SK-N-MC (cell line): ENCODE data around the gene CFAP45.

Source experiments
- DNase-seq: peaks from one replicate; pipeline ENCODE4 v3.0.0-alpha.2; 2011; ENCODE audit warnings: low read depth, low spot score
- H3K27ac ChIP-seq: fragments of 200-600 bp; sonication (generic); 2 replicates; pipeline ENCODE4 v1.5.1; 2016; ENCODE audit warnings: mixed run types
- H3K36me3 ChIP-seq: fragments of 200-600 bp; sonication (generic); 2 replicates; pipeline ENCODE4 v1.6.1; 2017; ENCODE audit warnings: antibody characterized with exemption, low read length, mixed read lengths; ENCODE audit not compliant: insufficient read depth
- H3K4me3 ChIP-seq: fragments of 200-600 bp; sonication (generic); 2 replicates; pipeline ENCODE4 v1.5.1; 2016
- H3K9ac ChIP-seq: fragments of 200-600 bp; sonication (generic); 2 replicates; pipeline ENCODE4 v1.8.0; 2017; ENCODE audit warnings: mixed run types, mixed read lengths; ENCODE audit not compliant: insufficient read length
- H3K9me3 ChIP-seq: fragments of 200-600 bp; sonication (generic); 2 replicates; pipeline ENCODE4 v1.6.1; 2017; ENCODE audit warnings: low read depth, mild to moderate bottlenecking, antibody characterized with exemption, low read length, moderate library complexity, mixed read lengths
- EZH2 ChIP-seq: fragments of 200-600 bp; sonication (generic); IDR thresholded peaks from one replicate; pipeline ENCODE4 v1.6.1; 2017; ENCODE audit warnings: antibody characterized with exemption
- FOXP2 ChIP-seq: optimal IDR thresholded peaks from 2 replicates; pipeline ENCODE3; 2011; ENCODE audit warnings: mild to moderate bottlenecking, moderate library complexity; ENCODE audit not compliant: insufficient read depth; ENCODE audit errors: extremely low read length, control extremely low read depth
- POLR2AphosphoS5 ChIP-seq: IDR thresholded peaks from 2 replicates; pipeline ENCODE4 v1.6.1; 2012; ENCODE audit warnings: mild to moderate bottlenecking, low read depth, low read length, borderline replicate concordance

CFAP45 gene

DNA sequence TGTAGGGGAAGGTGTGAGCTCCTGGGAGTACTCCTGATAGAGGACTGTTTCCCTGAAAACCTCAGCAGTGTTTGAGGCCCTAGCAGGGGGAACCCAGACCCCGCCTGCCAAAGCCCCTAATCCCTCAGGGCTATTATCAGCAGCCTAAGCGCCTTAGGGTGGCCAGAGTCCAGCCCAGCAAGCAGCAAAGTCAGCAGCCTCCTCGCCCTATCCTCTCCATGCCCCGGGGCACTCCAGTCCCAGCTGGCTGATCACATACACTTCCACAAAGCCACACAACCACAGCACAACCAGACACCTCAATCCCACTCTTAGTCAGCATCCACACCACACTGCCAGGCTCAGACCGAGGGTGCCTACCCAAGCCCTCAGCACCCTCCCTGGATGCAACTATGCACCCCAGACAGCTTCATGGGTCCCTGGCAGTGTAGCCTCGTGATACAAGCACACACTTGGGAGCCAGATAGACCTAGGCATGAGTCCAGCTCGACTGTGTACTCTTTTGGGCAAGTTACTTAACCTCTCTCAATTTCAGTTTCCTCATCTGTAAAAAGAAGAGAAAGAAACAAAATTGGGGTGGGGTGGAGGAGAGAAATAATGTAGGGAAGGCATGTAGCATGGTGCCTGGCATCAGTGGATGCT, 38.4 kb upstream of the CFAP45 start:
- Histone ChIP-seq H3K9ac (no peak overlapping the region), H3K27ac (no peak overlapping the region), H3K4me3 (no peak overlapping the region), H3K36me3 (no peaks in the 10 kb centered on the region), H3K9me3 (no peaks in the 10 kb centered on the region)
- DNase-seq, result no peak
- TF ChIP-seq FOXP2 (no peak), EZH2 (no peak), POLR2AphosphoS5 (no peak)

DNA sequence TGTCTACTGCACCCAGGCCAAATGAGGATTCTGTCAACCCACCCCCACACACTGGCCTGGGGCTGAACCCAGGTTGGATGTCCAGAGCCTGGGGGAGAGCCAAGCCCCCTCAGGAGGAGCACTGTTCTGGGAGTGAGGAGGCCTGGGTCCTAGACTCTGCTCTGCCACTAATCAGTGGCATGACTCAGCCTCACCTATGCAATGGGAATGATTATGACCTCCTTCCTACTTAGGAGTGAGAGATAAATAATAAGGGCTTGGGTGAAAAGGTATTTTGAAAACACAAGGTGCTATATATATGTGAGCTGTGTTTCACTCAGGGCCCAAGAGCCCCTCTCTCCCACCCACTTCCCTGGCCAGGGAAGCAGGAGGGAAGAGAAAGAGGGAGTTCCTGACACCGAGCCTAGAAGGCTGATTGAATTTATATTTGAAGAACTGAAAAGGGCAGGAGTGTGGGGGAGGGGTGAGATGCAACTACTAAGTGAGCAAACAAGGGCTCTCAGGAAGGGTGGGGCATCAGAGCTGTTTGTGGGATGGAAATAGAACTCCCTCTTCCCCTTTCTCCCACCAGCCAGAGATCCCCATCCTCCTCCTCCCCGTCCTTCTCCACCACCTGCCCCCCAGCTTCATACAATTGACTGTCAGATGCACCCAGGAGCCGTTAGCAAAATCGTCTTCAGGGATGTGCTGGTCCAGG, 37.2 kb upstream of the CFAP45 start:
- no peak overlapping the region for H3K9ac ChIP-seq
- no peak for DNase-seq
- no peaks in the 10 kb centered on the region for H3K9me3 ChIP-seq
- H3K27ac ChIP-seq, result no peak overlapping the region
- TF ChIP-seq POLR2AphosphoS5 (no peak), EZH2 (no peak), FOXP2 (no peak)
- H3K36me3 ChIP-seq, result no peaks in the 10 kb centered on the region
- no peak overlapping the region for H3K4me3 ChIP-seq

DNA sequence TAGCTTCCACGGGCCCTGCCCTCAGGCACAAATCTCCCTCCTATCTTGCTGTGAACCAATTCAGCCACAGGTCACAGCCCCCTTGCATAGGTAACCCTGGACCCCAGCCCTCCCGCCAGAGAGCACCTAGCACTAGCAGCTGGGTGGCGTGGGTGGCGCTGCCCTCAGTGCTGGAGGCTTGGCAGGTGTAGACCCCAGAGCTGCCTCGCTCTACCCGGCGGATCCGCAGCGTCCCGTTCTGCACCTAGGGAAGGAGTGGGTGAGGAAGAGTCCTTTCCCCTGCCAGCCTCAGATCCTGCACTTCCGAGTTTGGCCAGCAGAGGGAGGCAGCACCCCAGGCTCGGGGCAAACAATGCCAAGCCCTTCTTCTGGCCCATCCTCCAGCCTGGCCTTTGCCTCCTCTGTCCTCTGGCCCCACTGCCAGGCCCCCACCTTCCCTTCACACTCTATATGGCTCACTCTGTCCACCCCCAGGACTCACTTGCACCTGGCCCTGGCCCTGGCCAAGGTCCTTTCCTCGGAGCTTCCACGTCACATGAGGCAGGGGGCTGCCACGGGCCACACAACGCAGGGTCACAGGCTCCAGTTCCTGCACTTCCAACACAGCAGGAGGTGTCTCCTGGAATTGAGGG, 36.4 kb upstream of the CFAP45 start:
- TF ChIP-seq EZH2, result no peak
- Histone ChIP-seq H3K27ac (no peak overlapping the region), H3K4me3 (no peak overlapping the region), H3K9ac (no peak overlapping the region), H3K9me3 (no peaks in the 10 kb centered on the region), H3K36me3 (no peaks in the 10 kb centered on the region)
- DNase-seq, result no peak

DNA sequence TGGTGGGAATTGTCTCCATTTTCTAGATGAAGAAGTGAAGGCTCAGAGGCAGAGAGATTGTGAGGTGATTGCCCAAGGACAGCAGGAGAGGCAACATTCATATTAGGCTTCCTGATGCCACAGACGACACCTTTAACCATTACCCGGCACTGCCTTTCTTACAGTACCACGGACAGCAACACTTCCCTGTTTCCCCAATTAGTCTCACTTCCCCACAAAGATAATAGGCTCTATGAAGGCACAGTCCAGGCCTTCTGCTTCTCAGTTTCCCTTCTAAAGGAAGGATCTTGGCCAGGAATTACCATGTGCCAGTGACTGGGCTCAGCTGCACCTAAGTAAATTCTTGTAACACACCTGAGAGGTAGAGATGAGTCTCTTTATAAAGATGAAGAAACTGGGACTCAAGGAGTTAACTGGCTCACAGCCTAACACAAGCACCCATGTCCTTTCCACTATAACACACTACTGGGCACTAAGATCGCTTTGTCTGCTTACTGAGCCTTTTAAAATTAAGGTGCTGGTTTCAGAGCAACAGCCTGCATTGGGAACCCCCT, 35.8 kb upstream of the CFAP45 start:
- Histone ChIP-seq H3K9me3 (no peaks in the 10 kb centered on the region), H3K9ac (no peak overlapping the region), H3K27ac (no peak overlapping the region), H3K4me3 (no peak overlapping the region), H3K36me3 (no peaks in the 10 kb centered on the region)
- TF ChIP-seq EZH2, result no peak
- no peak for TF ChIP-seq FOXP2
- no peak for TF ChIP-seq POLR2AphosphoS5
- no peak for DNase-seq

DNA sequence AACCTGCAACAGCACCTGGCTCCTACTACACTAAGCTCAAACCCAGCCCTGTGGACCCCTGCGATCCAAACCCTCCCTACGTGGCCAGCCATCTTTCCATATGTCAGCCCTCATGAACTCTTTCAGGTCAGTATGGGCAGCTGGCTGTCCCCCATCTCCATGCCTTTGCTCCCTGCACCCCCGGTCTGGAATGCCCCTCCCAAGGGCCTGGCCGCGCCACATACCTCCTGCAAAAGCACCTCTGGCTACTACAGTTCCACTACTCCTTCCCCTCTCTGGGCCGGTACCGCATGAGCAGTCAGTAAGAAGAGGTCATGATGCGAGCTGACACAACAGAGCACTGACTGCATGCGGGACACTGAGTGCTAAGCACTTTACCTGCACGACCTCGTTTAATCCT, 35.3 kb upstream of the CFAP45 start:
- Histone ChIP-seq H3K27ac (no peak overlapping the region), H3K36me3 (no peaks in the 10 kb centered on the region)
- TF ChIP-seq FOXP2 (no peak), POLR2AphosphoS5 (no peak), EZH2 (no peak)

DNA sequence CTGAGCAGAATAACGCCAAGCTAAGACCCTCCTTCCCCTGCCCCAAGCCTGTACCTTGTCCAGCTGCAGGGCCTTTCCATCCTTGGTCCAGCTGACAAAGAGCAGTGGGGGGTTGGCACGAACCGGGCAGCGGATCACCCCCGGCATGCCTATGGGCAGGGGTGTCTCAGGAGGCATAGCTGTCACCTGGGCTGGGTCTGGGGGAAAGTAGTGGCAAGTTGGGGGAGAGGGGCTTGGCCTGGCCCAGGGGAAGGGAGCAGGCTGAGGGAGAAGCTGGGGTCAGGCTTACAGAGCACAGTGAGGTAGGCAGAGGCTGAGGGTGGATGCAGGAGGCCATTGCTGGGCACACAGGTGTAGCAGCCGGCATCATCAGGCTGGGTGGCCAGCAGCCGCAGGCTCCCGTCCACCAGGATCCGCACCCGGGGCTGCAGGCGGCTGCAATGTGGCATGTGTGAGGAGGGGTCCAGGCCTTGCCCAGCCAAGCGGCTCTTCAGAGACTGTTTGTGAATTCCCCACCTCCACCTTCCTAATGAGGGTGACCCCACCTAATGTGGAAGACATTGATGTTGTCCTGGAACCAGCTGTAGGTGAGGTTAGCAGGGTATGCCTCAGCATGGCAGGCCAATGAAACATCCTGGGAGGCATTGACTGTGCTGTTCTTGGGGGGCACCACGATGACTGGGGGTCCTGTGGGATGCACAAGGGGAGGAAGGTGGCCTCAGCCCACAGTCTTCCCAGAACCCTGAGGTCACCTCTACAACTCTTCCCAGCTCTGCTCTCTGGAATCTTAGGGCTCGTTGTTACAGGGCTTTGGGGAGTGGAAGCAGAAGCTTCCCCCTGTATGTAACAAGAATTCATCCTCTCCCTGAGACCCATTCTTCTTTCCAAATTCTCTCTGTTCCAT, 34.4 kb upstream of the CFAP45 start:
- no peaks in the 10 kb centered on the region for H3K9me3 ChIP-seq
- H3K9ac ChIP-seq, result no peak overlapping the region
- H3K4me3 ChIP-seq, result no peak overlapping the region
- no peaks in the 10 kb centered on the region for H3K36me3 ChIP-seq
- no peak overlapping the region for H3K27ac ChIP-seq
- DNase-seq, result no peak
- no peak for TF ChIP-seq POLR2AphosphoS5
- no peak for TF ChIP-seq EZH2
- TF ChIP-seq FOXP2, result no peak

More for the DNA sequence above, 35.3 kb upstream of the CFAP45 start:
- no peak overlapping the region for H3K4me3 ChIP-seq
- no peaks in the 10 kb centered on the region for H3K9me3 ChIP-seq
- DNase-seq, result no peak
- no peak overlapping the region for H3K9ac ChIP-seq

DNA sequence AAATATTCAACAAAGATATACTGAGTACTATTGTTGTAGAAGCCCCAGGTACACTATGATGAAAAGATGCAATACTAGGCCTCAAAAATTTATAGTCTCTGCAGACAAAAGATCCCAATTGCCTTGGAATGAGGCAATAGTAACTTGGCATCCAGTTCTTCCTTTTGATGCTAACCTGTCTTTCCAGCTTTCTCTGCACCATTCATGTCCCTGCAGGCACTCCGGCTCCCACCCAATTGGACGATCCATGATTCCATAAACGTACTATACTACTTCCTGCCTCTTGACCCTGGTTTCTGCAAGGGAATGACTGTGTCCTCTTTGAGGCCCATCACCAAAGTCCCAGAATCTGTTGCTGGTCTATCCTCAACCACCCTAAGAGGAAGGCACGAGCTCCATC, 33.4 kb upstream of the CFAP45 start:
- H3K9ac ChIP-seq, result no peak overlapping the region
- no peak overlapping the region for H3K27ac ChIP-seq
- TF ChIP-seq FOXP2, result no peak
- no peak for TF ChIP-seq POLR2AphosphoS5
- no peak for TF ChIP-seq EZH2
- H3K36me3 ChIP-seq, result no peaks in the 10 kb centered on the region
- DNase-seq, result no peak
- no peak overlapping the region for H3K4me3 ChIP-seq
- no peaks in the 10 kb centered on the region for H3K9me3 ChIP-seq
